ENCODE measurements around the gene FAF1.

GRCh38 chr1:50717327-50717726 is 242.7 kb downstream of the FAF1 start:
- no peak for TF ChIP-seq EZH2 (IDR thresholded peaks at IDR 0.05)
- TF ChIP-seq POLR2AphosphoS5 (IDR thresholded peaks at IDR 0.05; ENCODE audit: borderline replicate concordance, low read depth, low read length): no peak

Data from SK-N-MC (cell line).